MCF 10A (cell line): ENCODE data around the gene CLEC2B. TPM values are rescaled to one million over a fixed set of nuclear protein-coding genes. Genes with fewer than 3 reads are reported as not detected.

ENCODE experiments used
- BruUV-seq: library from RNA; stranded (reverse); fragments of 400-500 nt; replicated peaks from 2 replicates; lab custom pipeline; 2021; lab: Mats Ljungman, UMichigan
- CTCF ChIA-PET: fragments of 300-600 bp; sonication (Branson Sonifier 250); formaldehyde crosslinking; extraction: SDS; loops from one replicate; lab custom pipeline; 2021; ENCODE audit warnings: antibody characterized with exemption, inconsistent platforms; lab: Yijun Ruan, JAX
- POLR2A ChIA-PET: fragments of 300-600, 350-650 bp; sonication (Branson Sonifier 250); formaldehyde crosslinking; extraction: SDS; loops from one replicate; lab custom pipeline; 2020; ENCODE audit warnings: antibody characterized with exemption, inconsistent platforms; lab: Yijun Ruan, JAX
- DNase-seq: peaks from one replicate; pipeline ENCODE4 v3.0.0-alpha.2; 2018; ENCODE audit not compliant: unreplicated experiment
- H3K27ac Mint-ChIP-seq: one replicate; pipeline ENCODE4 v1.8.0; 2022; ENCODE audit warnings: mild to moderate bottlenecking, low read depth, mixed read lengths; ENCODE audit not compliant: unreplicated experiment
- H3K27me3 Mint-ChIP-seq: one replicate; pipeline ENCODE4 v1.8.0; 2022; ENCODE audit warnings: mixed read lengths; ENCODE audit not compliant: insufficient read depth, unreplicated experiment
- H3K36me3 Mint-ChIP-seq: one replicate; pipeline ENCODE4 v1.8.0; 2022; ENCODE audit warnings: mild to moderate bottlenecking, moderate library complexity, mixed read lengths; ENCODE audit not compliant: insufficient read depth, unreplicated experiment
- H3K4me1 Mint-ChIP-seq: one replicate; pipeline ENCODE4 v1.8.0; 2022; ENCODE audit warnings: mixed read lengths; ENCODE audit not compliant: insufficient read depth, unreplicated experiment
- H3K4me3 Mint-ChIP-seq: one replicate; pipeline ENCODE4 v1.8.0; 2022; ENCODE audit warnings: mild to moderate bottlenecking, moderate library complexity, mixed read lengths; ENCODE audit not compliant: unreplicated experiment
- H3K9me3 Mint-ChIP-seq: one replicate; pipeline ENCODE4 v1.8.0; 2022; ENCODE audit warnings: mixed read lengths; ENCODE audit not compliant: unreplicated experiment
- CTCF ChIP-seq: fragments of 200-600 bp; IDR thresholded peaks from one replicate; pipeline ENCODE4 v1.8.0; 2022; ENCODE audit warnings: antibody characterized with exemption, mild to moderate bottlenecking; ENCODE audit not compliant: unreplicated experiment
- intact Hi-C: fragments of 100-400 bp; cut with micrococcal nuclease; formaldehyde crosslinking; loops from 2 replicates; pipeline ENCODE4 v1.14.1; 2022
- total RNA-seq: library from RNA; stranded (reverse); gene quantifications from 2 replicates; pipeline ENCODE4 v1.2.3, GENCODE V29; 2022

Gene CLEC2B
- total RNA-seq, 1 experiment from 2014 or later = 2.2 TPM

GRCh38 chr12:9813821-9814798 lies 55.0 kb downstream of the CLEC2B start:
- peak; percentile 86 for TF ChIP-seq CTCF
- H3K4me3 Mint-ChIP-seq = peak overlapping the region; percentile 57
- BruUV-seq = no TSS peak

GRCh38 chr12:9811621-9812020 lies 57.5 kb downstream of the CLEC2B start:
- TF ChIP-seq CTCF = no peak
- H3K9me3 Mint-ChIP-seq = no peaks in the 10 kb centered on the region
- no peaks in the 10 kb centered on the region for H3K27me3 Mint-ChIP-seq
- H3K4me3 Mint-ChIP-seq = no peak overlapping the region
- ChIA-PET CTCF (interaction anchor here (0.5 to 1.8 kb wide), 6 partner anchors 43 to 753 kb away, joined by 3 to 5 read pairs (median 3); no protein-coding TSS in a partner anchor), POLR2A (no interaction called here)
- no peaks in the 10 kb centered on the region for H3K36me3 Mint-ChIP-seq
- H3K4me1 Mint-ChIP-seq = no peaks in the 10 kb centered on the region
- H3K27ac Mint-ChIP-seq = no peak overlapping the region
- intact Hi-C loops = loop anchor here (5.0 to 10.0 kb wide), 2 partner anchors 64 to 203 kb away; partner anchors contain the start of gene CLEC12B
- BruUV-seq = no TSS peak
- no peak for DNase-seq

More at GRCh38 chr12:9813821-9814798, 55.0 kb downstream of the CLEC2B start:
- POLR2A ChIA-PET = interaction anchor here (1.0 kb wide), 1 partner anchor 53 kb away, joined by 3 read pairs; no protein-coding TSS in a partner anchor
- intact Hi-C loops = loop anchor here (1.0 to 10.0 kb wide), 4 partner anchors 67 to 326 kb away; partner anchors contain the start of gene CLEC12B
- H3K27me3 Mint-ChIP-seq = no peaks in the 10 kb centered on the region
- H3K27ac Mint-ChIP-seq = no peak overlapping the region
- CTCF ChIA-PET = interaction anchor here (0.6 to 5.1 kb wide), 33 partner anchors 9 to 344 kb away, joined by 3 to 45 read pairs (median 4); partner anchors contain the start of genes CLEC2A and CLEC7A
- DNase-seq = peak; percentile 69
- H3K36me3 Mint-ChIP-seq = no peaks in the 10 kb centered on the region
- H3K9me3 Mint-ChIP-seq = no peaks in the 10 kb centered on the region
- no peaks in the 10 kb centered on the region for H3K4me1 Mint-ChIP-seq

GRCh38 chr12:9810671-9811070 lies 58.5 kb downstream of the CLEC2B start:
- no peaks in the 10 kb centered on the region for H3K27me3 Mint-ChIP-seq
- H3K27ac Mint-ChIP-seq = no peak overlapping the region
- ChIA-PET POLR2A (no interaction called here), CTCF (interaction anchor here (0.6 to 1.8 kb wide), 4 partner anchors 60 to 114 kb away, joined by 3 to 5 read pairs (median 4); no protein-coding TSS in a partner anchor)
- H3K9me3 Mint-ChIP-seq = no peaks in the 10 kb centered on the region
- no TSS peak for BruUV-seq
- no peaks in the 10 kb centered on the region for H3K4me1 Mint-ChIP-seq
- no peak for TF ChIP-seq CTCF
- intact Hi-C loops = loop anchor here (5.0 to 10.0 kb wide), 2 partner anchors 63 to 204 kb away; partner anchors contain the start of gene CLEC12B
- DNase-seq = no peak
- H3K4me3 Mint-ChIP-seq = no peak overlapping the region
- H3K36me3 Mint-ChIP-seq = no peaks in the 10 kb centered on the region
